Activated T-helper 2 cell treated with anti-CD3 and anti-CD28 coated beads, Interferon-gamma antibody, Interleukin-2, Interleukin-4, amounts not matched to agents 10 μg/mL and 5 μg/mL and 100 μg/mL, durations not matched to agents 14 hours and 24 hours and 36 hours (primary cell): Measurements from ENCODE around the gene GNA12. TPM values are rescaled to one million over a fixed set of nuclear protein-coding genes. Genes with fewer than 3 reads are reported as not detected.
"Not testable (repeated sequence)": the region's sequence is repeated elsewhere in the genome, so short reads cannot be mapped to it uniquely, and the experiment has no call there.

Experiments used
- DNase-seq: peaks from one replicate; pipeline ENCODE4 v3.0.0; 2021; ENCODE audit warnings: low spot score
- H3K27ac Mint-ChIP-seq: one replicate; pipeline ENCODE4 v1.8.0; 2021; ENCODE audit warnings: mixed read lengths
- H3K27me3 Mint-ChIP-seq: one replicate; pipeline ENCODE4 v1.8.0; 2021; ENCODE audit warnings: low read depth, mixed read lengths
- H3K36me3 Mint-ChIP-seq: one replicate; pipeline ENCODE4 v1.8.0; 2021; ENCODE audit warnings: low read depth, mixed read lengths
- H3K4me1 Mint-ChIP-seq: one replicate; pipeline ENCODE4 v1.8.0; 2021; ENCODE audit warnings: low read depth, mixed read lengths
- H3K4me3 Mint-ChIP-seq: one replicate; pipeline ENCODE4 v1.8.0; 2021; ENCODE audit warnings: low read depth, mild to moderate bottlenecking, moderate library complexity, mixed read lengths
- H3K9me3 Mint-ChIP-seq: one replicate; pipeline ENCODE4 v1.8.0; 2021; ENCODE audit warnings: mixed read lengths
- intact Hi-C: fragments of 100-400 bp; cut with micrococcal nuclease; formaldehyde crosslinking; loops from one replicate; pipeline ENCODE4 v1.15.1; 2023
- total RNA-seq: library from RNA; stranded (reverse); gene quantifications from 2 replicates; pipeline ENCODE4 v1.2.3, GENCODE V29; 2022

The GNA12 gene
- total RNA-seq, 1 donor from 2014 or later: 40.9 TPM

GRCh38 chr7:2732388-2732787 is 111.7 kb downstream of the GNA12 start:
- Mint-ChIP-seq H3K9me3 (no peaks in the 10 kb centered on the region), H3K4me3 (no peak overlapping the region), H3K27ac (peak overlapping the region; percentile 67), H3K4me1 (peaks cover 28% of the 10 kb centered on the region), H3K27me3 (no peaks in the 10 kb centered on the region), H3K36me3 (peaks cover 44% of the 10 kb centered on the region)
- no peak for DNase-seq
- intact Hi-C loops: no loop called here

GRCh38 chr7:2730846-2731770 is 113.0 kb downstream of the GNA12 start:
- Mint-ChIP-seq H3K4me1 (peaks cover 28% of the 10 kb centered on the region), H3K27me3 (no peaks in the 10 kb centered on the region)

GRCh38 chr7:2729893-2730716 is 114.0 kb downstream of the GNA12 start:
- DNase-seq: no peak
- Mint-ChIP-seq H3K4me3 (no peak overlapping the region), H3K9me3 (no peaks in the 10 kb centered on the region), H3K27me3 (no peaks in the 10 kb centered on the region), H3K4me1 (peaks cover 28% of the 10 kb centered on the region), H3K36me3 (peaks cover 52% of the 10 kb centered on the region), H3K27ac (peak overlapping the region; percentile 8)
- intact Hi-C loops: no loop called here

More at GRCh38 chr7:2730846-2731770, 113.0 kb downstream of the GNA12 start:
- peaks cover 52% of the 10 kb centered on the region for H3K36me3 Mint-ChIP-seq
- no peaks in the 10 kb centered on the region for H3K9me3 Mint-ChIP-seq
- H3K4me3 Mint-ChIP-seq: no peak overlapping the region
- peak overlapping the region; percentile 67 for H3K27ac Mint-ChIP-seq
- intact Hi-C loops: no loop called here
- DNase-seq: no peak

- Mint-ChIP-seq H3K4me3 (no peak overlapping the region), H3K9me3 (no peaks in the 10 kb centered on the region), H3K27me3 (no peaks in the 10 kb centered on the region), H3K36me3 (peaks cover 51% of the 10 kb centered on the region), H3K4me1 (peaks cover 27% of the 10 kb centered on the region), H3K27ac (no peak overlapping the region)
- no peak for DNase-seq
- intact Hi-C loops: no loop called here
These were observed 114.8 kb downstream of the GNA12 start for GRCh38 chr7:2729031-2729892.

GRCh38 chr7:2728316-2729030 is 115.6 kb downstream of the GNA12 start:
- Mint-ChIP-seq H3K9me3 (no peaks in the 10 kb centered on the region), H3K4me3 (no peak overlapping the region), H3K4me1 (peaks cover 23% of the 10 kb centered on the region), H3K27me3 (no peaks in the 10 kb centered on the region), H3K27ac (no peak overlapping the region), H3K36me3 (peaks cover 45% of the 10 kb centered on the region)
- intact Hi-C loops: no loop called here
- DNase-seq: no peak

- H3K27ac Mint-ChIP-seq, H3K4me3 Mint-ChIP-seq, DNase-seq, H3K9me3 Mint-ChIP-seq, intact Hi-C loops, H3K27me3 Mint-ChIP-seq: not testable (repeated sequence)
- H3K36me3 Mint-ChIP-seq: peaks cover 32% of the 10 kb centered on the region
- peaks cover 11% of the 10 kb centered on the region for H3K4me1 Mint-ChIP-seq
These were observed 116.9 kb downstream of the GNA12 start for GRCh38 chr7:2727206-2727605.

GRCh38 chr7:2726316-2727018 is 117.6 kb downstream of the GNA12 start:
- H3K27me3 Mint-ChIP-seq: no peaks in the 10 kb centered on the region
- intact Hi-C loops: no loop called here
- peaks cover 26% of the 10 kb centered on the region for H3K36me3 Mint-ChIP-seq
- peaks cover 4% of the 10 kb centered on the region for H3K4me1 Mint-ChIP-seq
- no peak for DNase-seq
- no peak overlapping the region for H3K4me3 Mint-ChIP-seq
- H3K27ac Mint-ChIP-seq: no peak overlapping the region
- no peaks in the 10 kb centered on the region for H3K9me3 Mint-ChIP-seq

GRCh38 chr7:2725178-2726105 is 118.7 kb downstream of the GNA12 start:
- intact Hi-C loops: no loop called here
- Mint-ChIP-seq H3K9me3 (no peaks in the 10 kb centered on the region), H3K36me3 (peaks cover 26% of the 10 kb centered on the region), H3K4me1 (peaks cover 7% of the 10 kb centered on the region), H3K27ac (no peak overlapping the region), H3K27me3 (no peaks in the 10 kb centered on the region), H3K4me3 (no peak overlapping the region)
- DNase-seq: no peak

- intact Hi-C loops: no loop called here
- no peak overlapping the region for H3K27ac Mint-ChIP-seq
- H3K4me3 Mint-ChIP-seq: no peak overlapping the region
- no peak for DNase-seq
- H3K36me3 Mint-ChIP-seq: peaks cover 24% of the 10 kb centered on the region
- H3K9me3 Mint-ChIP-seq: no peaks in the 10 kb centered on the region
- no peaks in the 10 kb centered on the region for H3K27me3 Mint-ChIP-seq
- H3K4me1 Mint-ChIP-seq: peaks cover 13% of the 10 kb centered on the region
These were observed 119.5 kb downstream of the GNA12 start for GRCh38 chr7:2724453-2725177.

GRCh38 chr7:2724036-2724435 is 120.1 kb downstream of the GNA12 start:
- intact Hi-C loops, H3K4me3 Mint-ChIP-seq, DNase-seq, H3K27me3 Mint-ChIP-seq, H3K27ac Mint-ChIP-seq, H3K9me3 Mint-ChIP-seq: not testable (repeated sequence)
- Mint-ChIP-seq H3K36me3 (peaks cover 24% of the 10 kb centered on the region), H3K4me1 (peaks cover 15% of the 10 kb centered on the region)
